K562 (cell line): ENCODE data around the gene RABGAP1L. TPM values are rescaled to one million over a fixed set of nuclear protein-coding genes. Genes with fewer than 3 reads are reported as not detected.

Source experiments
- ATAC-seq: fragments of 200-7000 bp; cut with Tn5 transposase; 3 replicates; pipeline ENCODE4 v1.9.1; 2020; ENCODE audit warnings: moderate library complexity
- BruUV-seq: library from RNA; stranded (reverse); fragments of 400-500 nt; replicated peaks from 2 replicates; lab custom pipeline; 2021; lab: Mats Ljungman, UMichigan
- CTCF ChIA-PET: fragments of 300-600 bp; formaldehyde crosslinking; extraction: SDS; loops from one replicate; lab custom pipeline; 2021; ENCODE audit warnings: low intra/inter-chr PET ratio; lab: Yijun Ruan, JAX
- POLR2A ChIA-PET: fragments of 300-600, 350-650 bp; sonication (Branson Sonifier 250); formaldehyde crosslinking; extraction: SDS; loops from one replicate; lab custom pipeline; 2021; ENCODE audit warnings: antibody characterized with exemption, inconsistent platforms; lab: Yijun Ruan, JAX
- DNase-seq, 4 experiments: peaks; one replicate each; pipeline versions ENCODE4 v3.0.0 to v3.0.0-alpha.2; 2011 to 2018; ENCODE audit warnings: low spot score in 3 of 4, mixed read lengths in 3 of 4; ENCODE audit errors: extremely low read depth in 1 of 4
- FAIRE-seq: peaks from 2 replicates; lab custom pipeline; 2011; peaks lifted over from hg19 to GRCh38; lab: Jason Lieb, UNC
- H2AFZ ChIP-seq: 2 replicates; pipeline ENCODE4 v1.6.0; 2011; ENCODE audit warnings: low read depth, low read length, control low read depth, inconsistent platforms
- H3K27ac ChIP-seq: fragments of 200-600 bp; 3 replicates; pipeline ENCODE4 v1.8.0; 2011; ENCODE audit warnings: low read depth, mild to moderate bottlenecking, control low read depth, inconsistent platforms, low read length, moderate library complexity, mixed read lengths; ENCODE audit errors: extremely low read depth
- H3K27me3 ChIP-seq, 2 experiments: fragments of 300-600 bp in 1 of 2; 2 replicates in 1 of 2; 3 replicates in 1 of 2; pipeline versions ENCODE4 v1.6.0 to v1.8.0; 2011; ENCODE audit warnings: inconsistent platforms in 2 of 2, low read length in 2 of 2, mild to moderate bottlenecking in 1 of 2, mixed read lengths in 1 of 2, moderate library complexity in 1 of 2; ENCODE audit not compliant: control insufficient read depth in 2 of 2, insufficient read depth in 2 of 2
- H3K36me3 ChIP-seq: fragments of 300-600 bp; 3 replicates; pipeline ENCODE4 v1.8.0; 2011; ENCODE audit warnings: mild to moderate bottlenecking, low read length, inconsistent platforms; ENCODE audit not compliant: control insufficient read depth, insufficient read depth
- H3K4me1 ChIP-seq, 2 experiments: fragments of 200-600 bp in 1 of 2; replicated peaks in 1 of 2; 2 replicates in 1 of 2; 3 replicates in 1 of 2; pipeline versions ENCODE4 v1.5.1 to v1.8.0; 2011; ENCODE audit warnings: inconsistent platforms in 2 of 2, low read length in 2 of 2, mild to moderate bottlenecking in 1 of 2, mixed read lengths in 1 of 2, moderate library complexity in 1 of 2; ENCODE audit not compliant: control insufficient read depth in 2 of 2, insufficient read depth in 2 of 2
- H3K4me2 ChIP-seq: 2 replicates; pipeline ENCODE4 v1.6.1; 2011; ENCODE audit warnings: low read length, control low read depth, inconsistent platforms, mixed read lengths; ENCODE audit not compliant: insufficient read depth
- H3K4me3 ChIP-seq: fragments of 200-600 bp; sonication (generic), shearing (Covaris generic); 2 replicates; pipeline ENCODE4 v1.5.1; 2016; ENCODE audit warnings: control low read depth, inconsistent platforms
- H3K79me2 ChIP-seq: fragments of 200-600 bp; 3 replicates; pipeline ENCODE4 v1.8.0; 2011; ENCODE audit warnings: low read length, inconsistent platforms; ENCODE audit not compliant: control insufficient read depth, insufficient read depth
- H3K9ac ChIP-seq, 2 experiments: 2 replicates each; pipeline versions ENCODE4 v1.6.0 to v1.6.1; 2011; ENCODE audit warnings: low read depth in 2 of 2, low read length in 2 of 2, control low read depth in 1 of 2, inconsistent platforms in 1 of 2, mild to moderate bottlenecking in 1 of 2, mixed read lengths in 1 of 2; ENCODE audit not compliant: insufficient read depth in 1 of 2
- H3K9me1 ChIP-seq: one replicate; pipeline ENCODE4 v1.6.0; 2011; ENCODE audit warnings: inconsistent platforms, mild to moderate bottlenecking, low read length, moderate library complexity; ENCODE audit not compliant: control insufficient read depth, insufficient read depth
- H3K9me3 ChIP-seq: replicated peaks from 2 replicates; pipeline ENCODE4 v1.5.1; 2011; ENCODE audit warnings: low read depth, low read length, inconsistent platforms; ENCODE audit not compliant: control insufficient read depth, insufficient read depth
- H4K20me1 ChIP-seq: replicated peaks from 2 replicates; pipeline ENCODE4 v1.6.1; 2011; ENCODE audit warnings: low read length, inconsistent platforms, mixed read lengths; ENCODE audit not compliant: control insufficient read depth, insufficient read depth
- E2F3 ChIP-seq: fragments of 250-450 bp; sonication (Bioruptor Pico); IDR thresholded peaks from 2 replicates; pipeline ENCODE4 v1.4.0; 2020; ENCODE audit warnings: mild to moderate bottlenecking
- EHMT2 ChIP-seq: fragments of 450-650 bp; IDR thresholded peaks from 2 replicates; pipeline ENCODE4 v1.6.1; 2018; ENCODE audit warnings: antibody characterized with exemption
- FOS ChIP-seq: IDR thresholded peaks from 3 replicates; pipeline ENCODE4 v1.6.1; 2011; ENCODE audit not compliant: insufficient read length; ENCODE audit errors: extremely low read depth
- GTF3C2 ChIP-seq: IDR thresholded peaks from 3 replicates; pipeline ENCODE4 v1.6.1; 2011; ENCODE audit warnings: borderline replicate concordance, mild to moderate bottlenecking, moderate library complexity; ENCODE audit not compliant: insufficient read length; ENCODE audit errors: extremely low read depth
- MAFG ChIP-seq: fragments of 450-650 bp; conservative IDR thresholded peaks from 2 replicates; pipeline ENCODE4 v1.6.1; 2016; ENCODE audit warnings: missing genetic modification characterization, missing compliant biosample characterization
- MTF1 ChIP-seq: fragments of 250-450 bp; sonication (Bioruptor Pico); IDR thresholded peaks from 2 replicates; pipeline ENCODE4 v1.9.0; 2021; ENCODE audit warnings: moderate library complexity, mild to moderate bottlenecking, inconsistent platforms, borderline replicate concordance
- PBX2 ChIP-seq, 2 experiments: IDR thresholded peaks in 1 of 2; conservative IDR thresholded peaks in 1 of 2; 2 replicates each; pipeline ENCODE4 v1.6.1; 2016; ENCODE audit warnings: low read depth in 2 of 2, mild to moderate bottlenecking in 1 of 2, missing compliant biosample characterization in 1 of 2, missing genetic modification characterization in 1 of 2, moderate library complexity in 1 of 2
- POLR2AphosphoS5 ChIP-seq: IDR thresholded peaks from 2 replicates; pipeline ENCODE4 v1.6.1; 2011; ENCODE audit warnings: mild to moderate bottlenecking, low read depth, low read length, moderate library complexity; ENCODE audit not compliant: control insufficient read depth, insufficient read depth
- SRF ChIP-seq, 2 experiments: fragments of 250-450, 450-650 bp in 1 of 2; sonication (Bioruptor Pico) in 1 of 2; sonication (generic) in 1 of 2; formaldehyde crosslinking; IDR thresholded peaks; 2 replicates each; pipeline versions ENCODE4 v1.5.0 to v1.5.1; 2020 to 2022; ENCODE audit warnings: mild to moderate bottlenecking in 1 of 2, missing genetic modification reagents in 1 of 2
- TEAD2 ChIP-seq: fragments of 450-650 bp; IDR thresholded peaks from 2 replicates; pipeline ENCODE4 v1.6.1; 2016; ENCODE audit warnings: missing genetic modification characterization, control low read depth, missing compliant biosample characterization
- TRIM28 ChIP-seq: fragments of 450-650 bp; IDR thresholded peaks from 2 replicates; pipeline ENCODE4 v1.6.1; 2017
- ZFP91 ChIP-seq: sonication (generic); formaldehyde crosslinking; IDR thresholded peaks from 2 replicates; pipeline ENCODE4 v1.8.0; 2022; ENCODE audit warnings: mild to moderate bottlenecking, missing genetic modification reagents
- in situ Hi-C: fragments of 300-500 bp; cut with MboI; formaldehyde crosslinking; loops from 4 replicates; pipeline ENCODE4 v1.15.0; 2018; ENCODE audit warnings: inconsistent platforms, mixed read lengths
- intact Hi-C: fragments of 100-400 bp; cut with micrococcal nuclease; formaldehyde crosslinking; loops from 2 replicates; pipeline ENCODE4 v1.14.2; 2022
- polyA plus RNA-seq, 8 experiments: library from polyadenylated mRNA; depleted of rRNA in 4 of 8; stranded (reverse) in 5 of 8; unstranded in 3 of 8; fragments of >200 nt; fragmentation: Nextera tagmentation in 2 of 8; fragmentation: Illumina TruSeq in 1 of 8; extraction: Ambion mirVana in 2 of 8; extraction: Trizol in 1 of 8; gene quantifications; 2 replicates each; pipeline versions ENCODE4 v1.2.1 to v1.2.3, GENCODE V29; 2011 to 2014; ENCODE audit warnings: inconsistent platforms in 1 of 8, missing spikeins in 1 of 8
- total RNA-seq, 7 experiments: library from RNA; depleted of rRNA in 6 of 7; stranded (reverse); fragments of >200 nt in 6 of 7; fragmentation: Illumina TruSeq in 2 of 7; extraction: Trizol in 2 of 7; gene quantifications; 2 replicates each; pipeline versions ENCODE4 v1.2.1 to v1.2.3, GENCODE V29; 2011 to 2021; ENCODE audit warnings: low replicate concordance in 1 of 7

Gene RABGAP1L
- total and polyA plus RNA-seq, 9 of the 15 experiments (the other 6 are each of a cell fraction or from before 2014, with no cell fraction given) = 16.5 to 44.9 (median 26.7) TPM

GRCh38 chr1:174912264-174912663 lies 752.9 kb downstream of the RABGAP1L start:
- intact Hi-C loops = no loop called here

More at GRCh38 chr1:174912264-174912663, 752.9 kb downstream of the RABGAP1L start:
- Histone ChIP-seq H4K20me1 (no peaks in the 10 kb centered on the region), H3K36me3 (no peaks in the 10 kb centered on the region), H3K4me2 (no peak overlapping the region)
- CTCF ChIA-PET = no interaction called here
- BruUV-seq = no TSS peak
- no peak for DNase-seq
- in situ Hi-C loops = no loop called here
- TF ChIP-seq E2F3 (CRISPR knock-in tag) (no peak), PBX2 (CRISPR knock-in tag; IDR thresholded peaks at IDR 0.05; ENCODE audit: low read depth) (no peak), PBX2 (tag; conservative IDR thresholded peaks at IDR 0.05; ENCODE audit: low read depth) (no peak), MTF1 (CRISPR knock-in tag) (no peak), GTF3C2 (no peak), SRF (CRISPR knock-in tag; IDR thresholded peaks at IDR 0.05) (no peak), FOS (no peak), EHMT2 (no peak), POLR2AphosphoS5 (no peak), TRIM28 (no peak), TEAD2 (tag) (no peak), ZFP91 (CRISPR knock-in tag) (no peak), MAFG (no peak)
- TF ChIP-seq, all 486 proteins: peak for 0
- ATAC-seq (no peak), FAIRE-seq (no peak)
- Histone ChIP-seq H3K9ac (no peak overlapping the region), H3K79me2 (no peaks in the 10 kb centered on the region), H3K27ac (no peak overlapping the region), H3K27me3 (no peaks in the 10 kb centered on the region), H3K4me1 (peaks cover 4 to 15% of the 10 kb centered on the region in 2 experiments; a peak in 3 of 5 replicates), H3K9me3 (no peaks in the 10 kb centered on the region), H2AFZ (no peak overlapping the region), H3K9me1 (no peaks in the 10 kb centered on the region), H3K4me3 (no peak overlapping the region)
- POLR2A ChIA-PET = interaction anchor here (0.8 to 1.5 kb wide), 3 partner anchors 8 to 87 kb away, joined by 3 to 4 read pairs (median 4); partner anchors contain the start of gene CACYBP
